CD4-positive, alpha-beta T cell (primary cell): Measurements from ENCODE around the gene KIF26B. TPM values are rescaled to one million over a fixed set of nuclear protein-coding genes. Genes with fewer than 3 reads are reported as not detected.
A peak's percentile ranks its signal among the peaks of the same experiment; 100 is the strongest.

Source experiments
- ATAC-seq: fragments of 200-7000 bp; cut with Tn5 transposase; one replicate; pipeline ENCODE4 v1.10.0; 2022; ENCODE audit warnings: mild to moderate bottlenecking; ENCODE audit not compliant: poor library complexity
- CTCF ChIA-PET: fragments of 350-600 bp; sonication (Branson Sonifier 250); formaldehyde crosslinking; loops from one replicate; lab custom pipeline; 2021; ENCODE audit warnings: antibody characterized with exemption, inconsistent platforms; lab: Charles Lee
- POLR2A ChIA-PET: fragments of 350-600 bp; sonication (Branson Sonifier 250); formaldehyde crosslinking; loops from one replicate; lab custom pipeline; 2021; ENCODE audit warnings: antibody characterized with exemption, inconsistent platforms; lab: Charles Lee
- DNase-seq, 14 experiments: peaks; one replicate each; pipeline ENCODE4 v3.0.0-alpha.2; 2013 to 2020; ENCODE audit warnings: mixed read lengths in 2 of 14
- H3K27ac ChIP-seq, 2 donors: one replicate each; pipeline versions ENCODE4 v1.5.1 to v1.7.0; 2013; ENCODE audit warnings: low read length in 2 of 2, low read depth in 1 of 2, mild to moderate bottlenecking in 1 of 2
- H3K27me3 ChIP-seq, 2 experiments: 1 replicate in 1 of 2; 2 replicates in 1 of 2; pipeline versions ENCODE4 v1.6.1 to v1.7.0; 2013; ENCODE audit warnings: low read length in 2 of 2, control low read depth in 1 of 2, mild to moderate bottlenecking in 1 of 2, moderate library complexity in 1 of 2; ENCODE audit not compliant: insufficient read depth in 2 of 2, control insufficient read depth in 1 of 2
- H3K36me3 ChIP-seq: one replicate; pipeline ENCODE4 v1.6.1; 2013; ENCODE audit warnings: low read length, control low read depth; ENCODE audit not compliant: insufficient read depth
- H3K4me1 ChIP-seq: one replicate; pipeline ENCODE4 v1.6.1; 2013; ENCODE audit warnings: low read length, control low read depth; ENCODE audit not compliant: insufficient read depth
- H3K4me3 ChIP-seq: one replicate; pipeline ENCODE4 v1.5.1; 2013; ENCODE audit warnings: mild to moderate bottlenecking, low read length, moderate library complexity
- H3K9me3 ChIP-seq, 2 experiments: 1 replicate in 1 of 2; 2 replicates in 1 of 2; pipeline versions ENCODE4 v1.6.1 to v1.7.0; 2013; ENCODE audit warnings: low read length in 2 of 2, mild to moderate bottlenecking in 2 of 2, control low read depth in 1 of 2, moderate library complexity in 1 of 2; ENCODE audit not compliant: control insufficient read depth in 1 of 2, insufficient read depth in 1 of 2
- H3K27ac Mint-ChIP-seq: one replicate; pipeline ENCODE4 v1.8.0; 2020; ENCODE audit warnings: mixed read lengths
- H3K27me3 Mint-ChIP-seq: one replicate; pipeline ENCODE4 v1.8.0; 2021; ENCODE audit warnings: mixed read lengths
- H3K36me3 Mint-ChIP-seq: one replicate; pipeline ENCODE4 v1.8.0; 2021; ENCODE audit warnings: low read depth, mixed read lengths
- H3K4me1 Mint-ChIP-seq: one replicate; pipeline ENCODE4 v1.8.0; 2021; ENCODE audit warnings: low read depth, mixed read lengths
- H3K4me3 Mint-ChIP-seq: one replicate; pipeline ENCODE4 v1.8.0; 2020; ENCODE audit warnings: mild to moderate bottlenecking, mixed read lengths
- H3K9me3 Mint-ChIP-seq: one replicate; pipeline ENCODE4 v1.8.0; 2020; ENCODE audit warnings: mixed read lengths
- CTCF ChIP-seq: fragments of 200-600 bp; IDR thresholded peaks from one replicate; pipeline ENCODE4 v1.8.0; 2022; ENCODE audit warnings: antibody characterized with exemption, mild to moderate bottlenecking
- intact Hi-C, 2 experiments: fragments of 100-400 bp; cut with DNase I in 1 of 2; cut with micrococcal nuclease in 1 of 2; formaldehyde crosslinking; loops; one replicate each; pipeline versions ENCODE4 v1.15.1 to v1.9.0; 2023 to 2025; cut with DNase I, micrococcal nuclease
- total RNA-seq, 174 experiments: library from RNA in 2 of 174; stranded (reverse) in 2 of 174; gene quantifications; one replicate each; pipeline ENCODE4 v1.2.3 and lab custom pipeline; 2021 to 2026

Gene KIF26B
- total RNA-seq, 2 experiments from 2014 or later = 0.03 TPM; not detected in 1

DNA sequence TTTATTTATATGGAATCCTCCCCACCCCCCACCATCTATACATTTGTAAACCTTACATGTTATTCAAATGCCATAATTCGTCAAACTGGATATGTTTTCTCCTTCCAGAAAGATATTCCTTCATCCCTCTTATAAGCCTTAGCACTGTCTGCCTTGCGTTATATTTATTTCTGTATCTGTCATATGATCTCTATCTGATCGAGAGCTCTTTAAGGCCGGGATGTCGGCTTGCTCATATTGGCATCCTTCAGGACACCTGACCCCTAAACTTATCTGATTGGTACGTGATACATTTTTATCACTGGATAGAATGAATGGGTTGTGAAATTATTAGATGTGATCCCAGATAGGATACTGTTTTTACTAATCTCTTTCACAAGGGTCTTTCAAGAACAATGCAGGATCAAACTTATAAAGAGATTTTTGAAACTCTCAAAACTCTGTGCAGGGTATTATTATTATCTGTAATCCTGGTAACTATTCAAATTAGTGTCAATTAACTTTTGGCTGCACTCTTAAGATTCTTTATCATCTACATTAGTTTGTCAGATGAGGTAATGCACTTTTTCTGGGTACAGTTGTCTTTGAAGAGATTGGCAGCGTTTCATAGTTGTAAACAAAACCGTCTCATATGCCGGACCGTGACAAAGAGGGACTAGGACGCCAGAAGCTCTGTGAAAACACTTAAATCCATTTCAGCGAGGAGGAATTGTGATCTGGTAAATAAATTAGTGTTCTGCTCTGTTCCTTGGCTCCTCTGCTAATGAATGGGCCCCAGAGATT, 152.0 kb downstream of the KIF26B start:
- H3K4me1 ChIP-seq = peaks cover 2% of the 10 kb centered on the region
- no peaks in the 10 kb centered on the region for H3K9me3 ChIP-seq
- no peaks in the 10 kb centered on the region for H3K36me3 ChIP-seq
- TF ChIP-seq CTCF = no peak
- no peak overlapping the region for H3K4me3 ChIP-seq
- peaks cover 3% of the 10 kb centered on the region for H3K27me3 Mint-ChIP-seq
- intact Hi-C loops = loop anchor here in 1 of 2 experiments (10.0 kb wide), 1 partner anchor 62 kb away; no protein-coding TSS in a partner anchor
- DNase-seq = no peak
- no peaks in the 10 kb centered on the region for H3K36me3 Mint-ChIP-seq
- no peak overlapping the region for H3K4me3 Mint-ChIP-seq
- H3K4me1 Mint-ChIP-seq = peaks cover 13% of the 10 kb centered on the region
- no peaks in the 10 kb centered on the region for H3K27me3 ChIP-seq
- H3K27ac Mint-ChIP-seq = no peak overlapping the region
- no peak for ATAC-seq
- POLR2A ChIA-PET = no interaction called here
- H3K9me3 Mint-ChIP-seq = no peaks in the 10 kb centered on the region
- no peak overlapping the region for H3K27ac ChIP-seq
- CTCF ChIA-PET = no interaction called here

- H3K9me3 ChIP-seq = no peaks in the 10 kb centered on the region
- ChIA-PET CTCF (no interaction called here), POLR2A (interaction anchor here (0.5 kb wide), 1 partner anchor 710 kb away, joined by 3 read pairs; no protein-coding TSS in a partner anchor)
- ATAC-seq = peak; percentile 24
- no peak overlapping the region for H3K27ac ChIP-seq
- no peaks in the 10 kb centered on the region for H3K36me3 ChIP-seq
- H3K27ac Mint-ChIP-seq = peak overlapping the region; percentile 52
- no peak for TF ChIP-seq CTCF
- peak overlapping the region; percentile 86 for H3K4me3 Mint-ChIP-seq
- no peaks in the 10 kb centered on the region for H3K9me3 Mint-ChIP-seq
- no peaks in the 10 kb centered on the region for H3K27me3 ChIP-seq
- intact Hi-C loops = no loop called here
- H3K4me3 ChIP-seq = peak overlapping the region; percentile 47
- H3K36me3 Mint-ChIP-seq = no peaks in the 10 kb centered on the region
- peak in 3 of 14 experiments; percentile 3 to 56 (median 49) for DNase-seq
- H3K4me1 Mint-ChIP-seq = peaks cover 13% of the 10 kb centered on the region
- peaks cover 3% of the 10 kb centered on the region for H3K27me3 Mint-ChIP-seq
- H3K4me1 ChIP-seq = peaks cover 2% of the 10 kb centered on the region
Measured at GRCh38 chr1:245310571-245311531, 156.1 kb downstream of the KIF26B start.

- H3K4me1 Mint-ChIP-seq = peaks cover 13% of the 10 kb centered on the region
- POLR2A ChIA-PET = no interaction called here
- no peak for DNase-seq
- peaks cover 3% of the 10 kb centered on the region for H3K27me3 Mint-ChIP-seq
- Histone ChIP-seq H3K4me3 (no peak overlapping the region), H3K9me3 (no peaks in the 10 kb centered on the region), H3K27ac (no peak overlapping the region), H3K4me1 (peaks cover 2% of the 10 kb centered on the region), H3K36me3 (no peaks in the 10 kb centered on the region), H3K27me3 (no peaks in the 10 kb centered on the region)
- no peaks in the 10 kb centered on the region for H3K9me3 Mint-ChIP-seq
- ATAC-seq = no peak
- H3K4me3 Mint-ChIP-seq = no peak overlapping the region
- no peak overlapping the region for H3K27ac Mint-ChIP-seq
- TF ChIP-seq CTCF = no peak
- intact Hi-C loops = no loop called here
- CTCF ChIA-PET = no interaction called here
- H3K36me3 Mint-ChIP-seq = no peaks in the 10 kb centered on the region
Measured at GRCh38 chr1:245311887-245312536, 157.2 kb downstream of the KIF26B start.
